GM23338 (cell line): ENCODE measurements around the gene ADGRG4. TPM values are rescaled to one million over a fixed set of nuclear protein-coding genes. Genes with fewer than 3 reads are reported as not detected.

Source experiments
- ATAC-seq: fragments of 200-7000 bp; cut with Tn5 transposase; 3 replicates; pipeline ENCODE4 v1.9.1; 2020
- DNase-seq: peaks from one replicate; pipeline ENCODE4 v3.0.0-alpha.2; 2015; ENCODE audit warnings: low spot score
- H2AFZ ChIP-seq: fragments of 200-600 bp; sonication (generic); 2 replicates; pipeline ENCODE4 v1.8.0; 2016; ENCODE audit warnings: antibody characterized with exemption, mild to moderate bottlenecking, moderate library complexity
- H3F3A ChIP-seq: fragments of 200-600 bp; sonication (generic); replicated peaks from 2 replicates; pipeline ENCODE4 v1.8.0; 2017; ENCODE audit warnings: antibody characterized with exemption, mixed run types, low read depth
- H3K27ac ChIP-seq: fragments of 200-600 bp; sonication (generic); 2 replicates; pipeline ENCODE4 v1.6.1; 2016; ENCODE audit warnings: low read depth
- H3K27me3 ChIP-seq: fragments of 200-600 bp; sonication (generic); 2 replicates; pipeline ENCODE4 v1.8.0; 2016; ENCODE audit warnings: mild to moderate bottlenecking, mixed run types, moderate library complexity; ENCODE audit not compliant: insufficient read depth
- H3K36me3 ChIP-seq: fragments of 200-600 bp; sonication (generic); 2 replicates; pipeline ENCODE4 v1.8.0; 2016; ENCODE audit warnings: mild to moderate bottlenecking; ENCODE audit not compliant: insufficient read depth
- H3K4me1 ChIP-seq: fragments of 200-600 bp; sonication (generic); 2 replicates; pipeline ENCODE4 v1.8.0; 2016; ENCODE audit warnings: mild to moderate bottlenecking, moderate library complexity; ENCODE audit not compliant: insufficient read depth
- H3K4me2 ChIP-seq: fragments of 200-600 bp; sonication (generic); 2 replicates; pipeline ENCODE4 v1.7.1; 2017; ENCODE audit warnings: mixed run types
- H3K4me3 ChIP-seq: fragments of 200-600 bp; sonication (generic); 2 replicates; pipeline ENCODE4 v1.6.1; 2016; ENCODE audit warnings: mixed run types
- H3K79me2 ChIP-seq: fragments of 200-600 bp; sonication (generic); replicated peaks from 2 replicates; pipeline ENCODE4 v1.8.0; 2017; ENCODE audit warnings: mild to moderate bottlenecking; ENCODE audit not compliant: insufficient read depth
- H3K9me2 ChIP-seq: fragments of 200-600 bp; sonication (generic); 2 replicates; pipeline ENCODE4 v1.8.0; 2017; ENCODE audit not compliant: insufficient read depth
- H4K20me1 ChIP-seq: fragments of 200-600 bp; sonication (generic); replicated peaks from 2 replicates; pipeline ENCODE4 v1.8.0; 2017; ENCODE audit warnings: mild to moderate bottlenecking; ENCODE audit not compliant: insufficient read depth
- H3K27ac Mint-ChIP-seq: 2 replicates; pipeline ENCODE4 v1.8.0; 2020; ENCODE audit warnings: inconsistent platforms, mild to moderate bottlenecking, moderate library complexity, mixed read lengths
- H3K27me3 Mint-ChIP-seq: 3 replicates; pipeline ENCODE4 v1.8.0; 2022; ENCODE audit warnings: low read depth, mild to moderate bottlenecking, moderate library complexity, mixed read lengths, inconsistent platforms; ENCODE audit not compliant: insufficient read depth, poor library complexity
- H3K36me3 Mint-ChIP-seq: 3 replicates; pipeline ENCODE4 v1.8.0; 2021; ENCODE audit warnings: low read depth, mild to moderate bottlenecking, inconsistent platforms, moderate library complexity, mixed read lengths
- H3K4me1 Mint-ChIP-seq: 3 replicates; pipeline ENCODE4 v1.8.0; 2020; ENCODE audit warnings: mild to moderate bottlenecking, inconsistent platforms, mixed read lengths
- H3K4me3 Mint-ChIP-seq: 3 replicates; pipeline ENCODE4 v1.8.0; 2021; ENCODE audit warnings: moderate library complexity, mild to moderate bottlenecking, inconsistent platforms, mixed read lengths
- H3K9me3 Mint-ChIP-seq: 3 replicates; pipeline ENCODE4 v1.8.0; 2020; ENCODE audit warnings: moderate library complexity, mild to moderate bottlenecking, inconsistent platforms, mixed read lengths
- NANOG ChIP-seq: IDR thresholded peaks from 2 replicates; pipeline ENCODE4 v1.6.1; 2016; ENCODE audit warnings: antibody characterized with exemption, borderline replicate concordance
- STAT1 ChIP-seq: IDR thresholded peaks from one replicate; pipeline ENCODE4 v1.6.1; 2016; ENCODE audit warnings: antibody characterized with exemption; ENCODE audit not compliant: unreplicated experiment
- ZNF331 ChIP-seq: fragments of 250-450 bp; sonication (Bioruptor Pico); IDR thresholded peaks from 2 replicates; pipeline ENCODE4 v1.5.0; 2020; ENCODE audit warnings: low read depth, mild to moderate bottlenecking, moderate library complexity
- polyA plus RNA-seq: library from polyadenylated mRNA; unstranded; fragments of >200 nt; fragmentation: Nextera tagmentation; extraction: Ambion mirVana; gene quantifications from 2 replicates; pipeline ENCODE4 v1.2.1, GENCODE V29; 2016
- total RNA-seq: library from RNA; depleted of rRNA; stranded (reverse); fragments of >200 nt; shearing (Covaris generic); gene quantifications from 2 replicates; pipeline ENCODE4 v1.2.3, GENCODE V29; 2014
- TF ChIP-seq, protein P1 (sequence below): fragments of 250-450 bp; sonication (Bioruptor Pico); IDR thresholded peaks from 2 replicates; pipeline ENCODE4 v1.5.0; 2020; ENCODE audit warnings: mild to moderate bottlenecking, moderate library complexity

The ADGRG4 gene
- total and polyA plus RNA-seq, 2 experiments from 2014 or later: not detected

DNA sequence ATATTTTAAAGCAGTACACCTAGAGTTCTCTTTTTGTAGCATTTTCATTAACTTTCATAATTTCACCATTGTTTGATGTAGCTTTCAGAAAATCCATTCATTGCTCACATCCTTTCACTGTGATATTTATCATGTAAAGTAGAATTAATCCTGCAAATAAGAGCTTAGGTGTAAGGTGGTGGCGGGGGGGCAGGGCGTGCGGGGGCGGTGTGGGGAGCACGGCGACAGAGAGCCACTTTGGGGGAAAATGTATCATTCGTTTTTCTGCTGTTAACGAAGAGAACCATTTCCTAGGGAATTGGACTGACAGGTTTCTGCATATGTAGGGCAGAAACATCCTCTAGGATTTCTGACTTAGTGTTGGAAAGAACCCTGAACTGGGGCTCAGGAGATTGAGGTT is 104.4 kb downstream of the ADGRG4 start:
- H3K4me1 Mint-ChIP-seq: no peaks in the 10 kb centered on the region; the same call in 1 of the 3 replicates
- Histone ChIP-seq H3K4me2 (no peak overlapping the region), H3K27ac (no peak overlapping the region), H2AFZ (no peak overlapping the region), H3K4me1 (no peaks in the 10 kb centered on the region), H3K79me2 (no peaks in the 10 kb centered on the region), H3K9me2 (no peaks in the 10 kb centered on the region), H3K36me3 (no peaks in the 10 kb centered on the region), H3K4me3 (no peak overlapping the region), H4K20me1 (no peaks in the 10 kb centered on the region), H3F3A (no peaks in the 10 kb centered on the region), H3K27me3 (no peaks in the 10 kb centered on the region)
- no peaks in the 10 kb centered on the region for H3K36me3 Mint-ChIP-seq
- ATAC-seq: no peak
- no peak overlapping the region for H3K4me3 Mint-ChIP-seq
- H3K27me3 Mint-ChIP-seq: peaks cover 2% of the 10 kb centered on the region
- TF ChIP-seq, protein P1, sequence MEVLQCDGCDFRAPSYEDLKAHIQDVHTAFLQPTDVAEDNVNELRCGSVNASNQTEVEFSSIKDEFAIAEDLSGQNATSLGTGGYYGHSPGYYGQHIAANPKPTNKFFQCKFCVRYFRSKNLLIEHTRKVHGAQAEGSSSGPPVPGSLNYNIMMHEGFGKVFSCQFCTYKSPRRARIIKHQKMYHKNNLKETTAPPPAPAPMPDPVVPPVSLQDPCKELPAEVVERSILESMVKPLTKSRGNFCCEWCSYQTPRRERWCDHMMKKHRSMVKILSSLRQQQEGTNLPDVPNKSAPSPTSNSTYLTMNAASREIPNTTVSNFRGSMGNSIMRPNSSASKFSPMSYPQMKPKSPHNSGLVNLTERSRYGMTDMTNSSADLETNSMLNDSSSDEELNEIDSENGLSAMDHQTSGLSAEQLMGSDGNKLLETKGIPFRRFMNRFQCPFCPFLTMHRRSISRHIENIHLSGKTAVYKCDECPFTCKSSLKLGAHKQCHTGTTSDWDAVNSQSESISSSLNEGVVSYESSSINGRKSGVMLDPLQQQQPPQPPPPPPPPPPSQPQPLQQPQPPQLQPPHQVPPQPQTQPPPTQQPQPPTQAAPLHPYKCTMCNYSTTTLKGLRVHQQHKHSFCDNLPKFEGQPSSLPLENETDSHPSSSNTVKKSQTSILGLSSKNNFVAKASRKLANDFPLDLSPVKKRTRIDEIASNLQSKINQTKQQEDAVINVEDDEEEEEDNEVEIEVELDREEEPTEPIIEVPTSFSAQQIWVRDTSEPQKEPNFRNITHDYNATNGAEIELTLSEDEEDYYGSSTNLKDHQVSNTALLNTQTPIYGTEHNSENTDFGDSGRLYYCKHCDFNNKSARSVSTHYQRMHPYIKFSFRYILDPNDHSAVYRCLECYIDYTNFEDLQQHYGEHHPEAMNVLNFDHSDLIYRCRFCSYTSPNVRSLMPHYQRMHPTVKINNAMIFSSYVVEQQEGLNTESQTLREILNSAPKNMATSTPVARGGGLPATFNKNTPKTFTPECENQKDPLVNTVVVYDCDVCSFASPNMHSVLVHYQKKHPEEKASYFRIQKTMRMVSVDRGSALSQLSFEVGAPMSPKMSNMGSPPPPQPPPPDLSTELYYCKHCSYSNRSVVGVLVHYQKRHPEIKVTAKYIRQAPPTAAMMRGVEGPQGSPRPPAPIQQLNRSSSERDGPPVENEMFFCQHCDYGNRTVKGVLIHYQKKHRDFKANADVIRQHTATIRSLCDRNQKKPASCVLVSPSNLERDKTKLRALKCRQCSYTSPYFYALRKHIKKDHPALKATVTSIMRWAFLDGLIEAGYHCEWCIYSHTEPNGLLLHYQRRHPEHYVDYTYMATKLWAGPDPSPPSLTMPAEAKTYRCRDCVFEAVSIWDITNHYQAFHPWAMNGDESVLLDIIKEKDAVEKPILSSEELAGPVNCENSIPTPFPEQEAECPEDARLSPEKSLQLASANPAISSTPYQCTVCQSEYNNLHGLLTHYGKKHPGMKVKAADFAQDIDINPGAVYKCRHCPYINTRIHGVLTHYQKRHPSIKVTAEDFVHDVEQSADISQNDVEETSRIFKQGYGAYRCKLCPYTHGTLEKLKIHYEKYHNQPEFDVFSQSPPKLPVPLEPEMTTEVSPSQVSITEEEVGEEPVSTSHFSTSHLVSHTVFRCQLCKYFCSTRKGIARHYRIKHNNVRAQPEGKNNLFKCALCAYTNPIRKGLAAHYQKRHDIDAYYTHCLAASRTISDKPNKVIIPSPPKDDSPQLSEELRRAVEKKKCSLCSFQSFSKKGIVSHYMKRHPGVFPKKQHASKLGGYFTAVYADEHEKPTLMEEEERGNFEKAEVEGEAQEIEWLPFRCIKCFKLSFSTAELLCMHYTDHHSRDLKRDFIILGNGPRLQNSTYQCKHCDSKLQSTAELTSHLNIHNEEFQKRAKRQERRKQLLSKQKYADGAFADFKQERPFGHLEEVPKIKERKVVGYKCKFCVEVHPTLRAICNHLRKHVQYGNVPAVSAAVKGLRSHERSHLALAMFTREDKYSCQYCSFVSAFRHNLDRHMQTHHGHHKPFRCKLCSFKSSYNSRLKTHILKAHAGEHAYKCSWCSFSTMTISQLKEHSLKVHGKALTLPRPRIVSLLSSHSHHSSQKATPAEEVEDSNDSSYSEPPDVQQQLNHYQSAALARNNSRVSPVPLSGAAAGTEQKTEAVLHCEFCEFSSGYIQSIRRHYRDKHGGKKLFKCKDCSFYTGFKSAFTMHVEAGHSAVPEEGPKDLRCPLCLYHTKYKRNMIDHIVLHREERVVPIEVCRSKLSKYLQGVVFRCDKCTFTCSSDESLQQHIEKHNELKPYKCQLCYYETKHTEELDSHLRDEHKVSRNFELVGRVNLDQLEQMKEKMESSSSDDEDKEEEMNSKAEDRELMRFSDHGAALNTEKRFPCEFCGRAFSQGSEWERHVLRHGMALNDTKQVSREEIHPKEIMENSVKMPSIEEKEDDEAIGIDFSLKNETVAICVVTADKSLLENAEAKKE: no peak
- TF ChIP-seq STAT1 (no peak), NANOG (no peak)
- DNase-seq: no peak
- H3K27ac Mint-ChIP-seq: no peak overlapping the region
- no peaks in the 10 kb centered on the region for H3K9me3 Mint-ChIP-seq

DNA sequence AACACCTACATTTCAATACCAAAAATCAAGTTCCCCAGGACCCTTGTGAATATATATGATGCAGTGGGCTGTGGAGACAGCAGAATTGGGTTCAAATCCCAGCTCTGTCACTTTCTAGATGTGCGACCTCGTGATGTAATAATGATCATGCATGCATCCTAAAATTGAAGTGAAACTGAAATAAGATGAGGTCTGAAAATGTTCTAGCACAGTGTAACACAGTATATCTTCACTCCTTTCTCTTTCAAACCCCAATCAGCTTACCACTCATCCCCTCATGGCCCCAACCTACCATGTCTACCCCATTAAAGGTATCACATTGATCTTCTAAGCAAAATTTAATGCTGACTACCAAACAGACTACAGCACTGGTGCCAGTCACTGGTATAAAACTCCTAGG is 117.0 kb downstream of the ADGRG4 start:
- ATAC-seq (no peak), DNase-seq (no peak)
- H3K4me1 ChIP-seq: no peaks in the 10 kb centered on the region
- no peaks in the 10 kb centered on the region for H3K36me3 ChIP-seq
- no peak overlapping the region for H3K4me2 ChIP-seq
- no peaks in the 10 kb centered on the region for H3K9me2 ChIP-seq
- no peaks in the 10 kb centered on the region for H3F3A ChIP-seq
- H3K4me3 ChIP-seq: no peak overlapping the region
- no peaks in the 10 kb centered on the region for H3K27me3 ChIP-seq
- no peak overlapping the region for H3K4me3 Mint-ChIP-seq
- H3K79me2 ChIP-seq: no peaks in the 10 kb centered on the region
- H4K20me1 ChIP-seq: no peaks in the 10 kb centered on the region
- H3K4me1 Mint-ChIP-seq: no peaks in the 10 kb centered on the region
- H3K36me3 Mint-ChIP-seq: no peaks in the 10 kb centered on the region
- no peaks in the 10 kb centered on the region for H3K27me3 Mint-ChIP-seq
- no peak overlapping the region for H3K27ac Mint-ChIP-seq
- H3K27ac ChIP-seq: no peak overlapping the region
- H3K9me3 Mint-ChIP-seq: no peaks in the 10 kb centered on the region
- no peak overlapping the region for H2AFZ ChIP-seq
- no peak for TF ChIP-seq ZNF331 (CRISPR knock-in tag)
